GM12878 (cell line): ENCODE measurements around the gene SLC39A11. TPM values are rescaled to one million over a fixed set of nuclear protein-coding genes. Genes with fewer than 3 reads are reported as not detected.

Experiments used
- ASH2L ChIP-seq: fragments of 300-600, 200-600 bp; sonication (generic); IDR thresholded peaks from 2 replicates; pipeline ENCODE4 v1.6.1; 2017; ENCODE audit warnings: low read depth, mild to moderate bottlenecking, borderline replicate concordance
- ATF7 ChIP-seq: fragments of 450-650 bp; IDR thresholded peaks from 2 replicates; pipeline ENCODE4 v1.6.1; 2016; ENCODE audit warnings: low read depth, mild to moderate bottlenecking
- BMI1 ChIP-seq: fragments of 450-650 bp; IDR thresholded peaks from 2 replicates; pipeline ENCODE4 v1.6.1; 2016; ENCODE audit warnings: mild to moderate bottlenecking, moderate library complexity, borderline replicate concordance
- CBFB ChIP-seq: IDR thresholded peaks from 2 replicates; pipeline ENCODE4 v1.6.1; 2016; ENCODE audit warnings: antibody characterized with exemption, low read depth
- EGR1 ChIP-seq, 2 experiments: IDR thresholded peaks; 1 replicate in 1 of 2; 2 replicates in 1 of 2; pipeline ENCODE4 v1.6.1; 2011 to 2012; ENCODE audit warnings: low read depth in 2 of 2, low read length in 2 of 2, borderline replicate concordance in 1 of 2, mild to moderate bottlenecking in 1 of 2, moderate library complexity in 1 of 2
- EZH2 ChIP-seq: IDR thresholded peaks from 2 replicates; pipeline ENCODE4 v1.6.1; 2012; ENCODE audit warnings: low read depth, mild to moderate bottlenecking, control low read depth, inconsistent platforms, low read length, borderline replicate concordance; ENCODE audit not compliant: control insufficient read depth
- GATAD2B ChIP-seq: fragments of 450-650 bp; conservative IDR thresholded peaks from 2 replicates; pipeline ENCODE4 v1.6.1; 2017; ENCODE audit warnings: low read depth, mild to moderate bottlenecking, moderate library complexity
- IKZF2 ChIP-seq, 2 experiments: fragments of 450-650 bp; IDR thresholded peaks; 2 replicates each; pipeline ENCODE4 v1.6.1; 2017; ENCODE audit warnings: mild to moderate bottlenecking in 2 of 2, moderate library complexity in 2 of 2
- IRF4 ChIP-seq: IDR thresholded peaks from 2 replicates; pipeline ENCODE4 v1.6.1; 2011; ENCODE audit warnings: low read depth, low read length
- IRF5 ChIP-seq: fragments of 450-650 bp; IDR thresholded peaks from 2 replicates; pipeline ENCODE4 v1.6.1; 2017; ENCODE audit warnings: borderline replicate concordance
- JUNB ChIP-seq: IDR thresholded peaks from 2 replicates; pipeline ENCODE4 v1.6.1; 2016; ENCODE audit warnings: antibody characterized with exemption, mild to moderate bottlenecking
- JUND ChIP-seq: IDR thresholded peaks from 2 replicates; pipeline ENCODE4 v1.6.1; 2012; ENCODE audit warnings: low read depth, mild to moderate bottlenecking, low read length, improper control_type of control experiment, moderate library complexity
- NR2C1 ChIP-seq: fragments of 450-650 bp; IDR thresholded peaks from 2 replicates; pipeline ENCODE4 v1.6.1; 2017; ENCODE audit warnings: antibody characterized with exemption, mild to moderate bottlenecking, moderate library complexity
- PAX5 ChIP-seq: IDR thresholded peaks from 2 replicates; pipeline ENCODE4 v1.6.1; 2011; ENCODE audit warnings: low read depth, low read length, borderline replicate concordance
- PML ChIP-seq: IDR thresholded peaks from 2 replicates; pipeline ENCODE4 v1.6.1; 2012; ENCODE audit warnings: low read length, inconsistent platforms
- POLR2A ChIP-seq: IDR thresholded peaks from 2 replicates; pipeline ENCODE4 v1.6.1; 2011; ENCODE audit warnings: low read depth, mild to moderate bottlenecking, low read length
- SIX5 ChIP-seq: IDR thresholded peaks from 2 replicates; pipeline ENCODE4 v1.6.1; 2011; ENCODE audit warnings: mild to moderate bottlenecking, low read depth, low read length, moderate library complexity; ENCODE audit not compliant: severe bottlenecking
- SMC3 ChIP-seq: IDR thresholded peaks from 2 replicates; pipeline ENCODE4 v1.6.1; 2011; ENCODE audit warnings: low read length, improper control_type of control experiment, borderline replicate concordance
- ZBTB11 ChIP-seq: fragments of 450-650 bp; formaldehyde crosslinking; IDR thresholded peaks from 2 replicates; pipeline ENCODE4 v1.5.0; 2022; ENCODE audit warnings: mild to moderate bottlenecking, missing genetic modification characterization
- ZBTB40 ChIP-seq: fragments of 450-650 bp; IDR thresholded peaks from 2 replicates; pipeline ENCODE4 v1.6.1; 2016; ENCODE audit warnings: mild to moderate bottlenecking, moderate library complexity, borderline replicate concordance
- ZNF24 ChIP-seq: fragments of 450-650 bp; IDR thresholded peaks from 2 replicates; pipeline ENCODE4 v1.6.1; 2017; ENCODE audit warnings: antibody characterized with exemption, mild to moderate bottlenecking
- polyA plus RNA-seq, 11 experiments: library from polyadenylated mRNA; depleted of rRNA in 4 of 11; unstranded in 6 of 11; stranded (reverse) in 5 of 11; fragments of >200 nt; fragmentation: Nextera tagmentation in 4 of 11; fragmentation: Illumina TruSeq in 1 of 11; extraction: Ambion mirVana in 4 of 11; extraction: Trizol in 1 of 11; gene quantifications; 1 replicate in 1 of 11; 2 replicates in 10 of 11; pipeline versions ENCODE4 v1.2.1 to v1.2.3, GENCODE V29; 2011 to 2016; ENCODE audit warnings: inconsistent platforms in 2 of 11, missing spikeins in 2 of 11, low read depth in 1 of 11
- total RNA-seq, 4 experiments: library from RNA; depleted of rRNA in 3 of 4; stranded (reverse); fragments of >200 nt in 3 of 4; fragmentation: Illumina TruSeq in 1 of 4; extraction: Trizol in 1 of 4; gene quantifications; 2 replicates each; pipeline versions ENCODE4 v1.2.1 to v1.2.3, GENCODE V29; 2013 to 2021
- TF ChIP-seq, protein P1 (sequence below): fragments of 450-650 bp; IDR thresholded peaks from 2 replicates; pipeline ENCODE4 v1.6.1; 2018; ENCODE audit warnings: borderline replicate concordance, mild to moderate bottlenecking; ENCODE audit not compliant: partially characterized antibody

SLC39A11 gene
- total and polyA plus RNA-seq, 10 of the 15 experiments (the other 5 are each of a cell fraction or from before 2014, with no cell fraction given), result 8.6 to 23.8 (median 14.0) TPM

GRCh38 chr17:72615627-72615991 is 476.9 kb downstream of the SLC39A11 start (continued):
- TF ChIP-seq NR2C1 (no peak), ZBTB11 (CRISPR knock-in tag) (no peak), IKZF2 (IDR thresholded peaks at IDR 0.05) (no peak; a peak in 1 of 4 replicates), EZH2 (no peak), GATAD2B (0 out of 2 replicates have a peak, but pooled peaks have one; percentile 36), ZBTB40 (no peak), JUNB (no peak), SMC3 (no peak), ATF7 (no peak), CBFB (no peak), PML (no peak), POLR2A (no peak), PAX5 (no peak), IRF5 (no peak), ASH2L (no peak), JUND (no peak), EGR1 (IDR thresholded peaks at IDR 0.05; ENCODE audit: borderline replicate concordance in 1 of 2, low read depth in 2 of 2, low read length in 2 of 2) (no peak), ZNF24 (no peak), IRF4 (no peak), BMI1 (peak; percentile 28; the same call in 1 of the 2 replicates), SIX5 (no peak)
- TF ChIP-seq, protein P1, sequence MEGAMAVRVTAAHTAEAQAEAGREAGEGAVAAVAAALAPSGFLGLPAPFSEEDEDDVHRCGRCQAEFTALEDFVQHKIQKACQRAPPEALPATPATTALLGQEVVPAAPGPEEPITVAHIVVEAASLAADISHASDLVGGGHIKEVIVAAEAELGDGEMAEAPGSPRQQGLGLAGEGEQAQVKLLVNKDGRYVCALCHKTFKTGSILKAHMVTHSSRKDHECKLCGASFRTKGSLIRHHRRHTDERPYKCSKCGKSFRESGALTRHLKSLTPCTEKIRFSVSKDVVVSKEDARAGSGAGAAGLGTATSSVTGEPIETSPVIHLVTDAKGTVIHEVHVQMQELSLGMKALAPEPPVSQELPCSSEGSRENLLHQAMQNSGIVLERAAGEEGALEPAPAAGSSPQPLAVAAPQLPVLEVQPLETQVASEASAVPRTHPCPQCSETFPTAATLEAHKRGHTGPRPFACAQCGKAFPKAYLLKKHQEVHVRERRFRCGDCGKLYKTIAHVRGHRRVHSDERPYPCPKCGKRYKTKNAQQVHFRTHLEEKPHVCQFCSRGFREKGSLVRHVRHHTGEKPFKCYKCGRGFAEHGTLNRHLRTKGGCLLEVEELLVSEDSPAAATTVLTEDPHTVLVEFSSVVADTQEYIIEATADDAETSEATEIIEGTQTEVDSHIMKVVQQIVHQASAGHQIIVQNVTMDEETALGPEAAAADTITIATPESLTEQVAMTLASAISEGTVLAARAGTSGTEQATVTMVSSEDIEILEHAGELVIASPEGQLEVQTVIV, result no peak
